KMS-11 (cell line): ENCODE measurements around the gene RRAD.

ENCODE experiments used
- H2AFZ ChIP-seq: fragments of 200-600 bp; sonication (generic); 2 replicates; pipeline ENCODE4 v1.6.1; 2016; ENCODE audit warnings: antibody characterized with exemption, mixed run types, low read depth
- H3K27ac ChIP-seq: fragments of 200-600 bp; sonication (generic); 2 replicates; pipeline ENCODE4 v1.6.1; 2016; ENCODE audit warnings: mild to moderate bottlenecking, mixed run types
- H3K27me3 ChIP-seq: fragments of 200-600 bp; sonication (generic); 2 replicates; pipeline ENCODE4 v1.6.1; 2017; ENCODE audit warnings: mild to moderate bottlenecking, low read depth, mixed run types, moderate library complexity; ENCODE audit not compliant: insufficient read depth
- H3K36me3 ChIP-seq: fragments of 200-600 bp; sonication (generic); 2 replicates; pipeline ENCODE4 v1.6.1; 2017; ENCODE audit warnings: mild to moderate bottlenecking, mixed run types; ENCODE audit not compliant: insufficient read depth
- H3K4me1 ChIP-seq: fragments of 200-600 bp; sonication (generic); 2 replicates; pipeline ENCODE4 v1.6.1; 2016; ENCODE audit warnings: mild to moderate bottlenecking, low read depth, mixed run types; ENCODE audit not compliant: poor library complexity, severe bottlenecking
- H3K4me2 ChIP-seq: fragments of 200-600 bp; sonication (generic); 2 replicates; pipeline ENCODE4 v1.7.0; 2016; ENCODE audit warnings: mild to moderate bottlenecking, mixed run types
- H3K4me3 ChIP-seq: fragments of 200-600 bp; sonication (generic); IDR thresholded peaks from 2 replicates; pipeline ENCODE4 v1.6.1; 2017; ENCODE audit warnings: low read depth, low read length, mixed read lengths; ENCODE audit not compliant: insufficient read depth
- H3K79me2 ChIP-seq: fragments of 200-600 bp; sonication (generic); 2 replicates; pipeline ENCODE4 v1.6.1; 2016; ENCODE audit warnings: low read depth, mixed run types; ENCODE audit not compliant: insufficient read depth
- H3K9ac ChIP-seq: fragments of 200-600 bp; sonication (generic); 2 replicates; pipeline ENCODE4 v1.6.1; 2016; ENCODE audit warnings: mild to moderate bottlenecking, mixed run types
- H4K20me1 ChIP-seq: fragments of 200-600 bp; sonication (generic); 2 replicates; pipeline ENCODE4 v1.6.1; 2016; ENCODE audit warnings: mild to moderate bottlenecking, mixed run types; ENCODE audit not compliant: insufficient read depth
- TF ChIP-seq, protein P1 (sequence below): fragments of 200-600 bp; sonication (generic); conservative IDR thresholded peaks from 2 replicates; pipeline ENCODE4 v1.6.1; 2017; ENCODE audit warnings: low read depth, mild to moderate bottlenecking, antibody characterized with exemption, low read length, moderate library complexity, mixed read lengths

Gene RRAD

GRCh38 chr16:66920299-66920590, 5.1 kb downstream of the RRAD start:
- peaks cover 12% of the 10 kb centered on the region; the same call in 1 of the 2 replicates for H3K27me3 ChIP-seq
- no peak overlapping the region for H2AFZ ChIP-seq
- no peak overlapping the region for H3K4me2 ChIP-seq
- H3K4me1 ChIP-seq, result no peaks in the 10 kb centered on the region
- H3K9ac ChIP-seq, result no peak overlapping the region
- H3K79me2 ChIP-seq, result no peaks in the 10 kb centered on the region
- no peaks in the 10 kb centered on the region for H4K20me1 ChIP-seq
- H3K36me3 ChIP-seq, result no peaks in the 10 kb centered on the region
- no peak overlapping the region for H3K4me3 ChIP-seq
- TF ChIP-seq, protein P1, sequence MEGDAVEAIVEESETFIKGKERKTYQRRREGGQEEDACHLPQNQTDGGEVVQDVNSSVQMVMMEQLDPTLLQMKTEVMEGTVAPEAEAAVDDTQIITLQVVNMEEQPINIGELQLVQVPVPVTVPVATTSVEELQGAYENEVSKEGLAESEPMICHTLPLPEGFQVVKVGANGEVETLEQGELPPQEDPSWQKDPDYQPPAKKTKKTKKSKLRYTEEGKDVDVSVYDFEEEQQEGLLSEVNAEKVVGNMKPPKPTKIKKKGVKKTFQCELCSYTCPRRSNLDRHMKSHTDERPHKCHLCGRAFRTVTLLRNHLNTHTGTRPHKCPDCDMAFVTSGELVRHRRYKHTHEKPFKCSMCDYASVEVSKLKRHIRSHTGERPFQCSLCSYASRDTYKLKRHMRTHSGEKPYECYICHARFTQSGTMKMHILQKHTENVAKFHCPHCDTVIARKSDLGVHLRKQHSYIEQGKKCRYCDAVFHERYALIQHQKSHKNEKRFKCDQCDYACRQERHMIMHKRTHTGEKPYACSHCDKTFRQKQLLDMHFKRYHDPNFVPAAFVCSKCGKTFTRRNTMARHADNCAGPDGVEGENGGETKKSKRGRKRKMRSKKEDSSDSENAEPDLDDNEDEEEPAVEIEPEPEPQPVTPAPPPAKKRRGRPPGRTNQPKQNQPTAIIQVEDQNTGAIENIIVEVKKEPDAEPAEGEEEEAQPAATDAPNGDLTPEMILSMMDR, result no peak
- no peak overlapping the region for H3K27ac ChIP-seq

DNA sequence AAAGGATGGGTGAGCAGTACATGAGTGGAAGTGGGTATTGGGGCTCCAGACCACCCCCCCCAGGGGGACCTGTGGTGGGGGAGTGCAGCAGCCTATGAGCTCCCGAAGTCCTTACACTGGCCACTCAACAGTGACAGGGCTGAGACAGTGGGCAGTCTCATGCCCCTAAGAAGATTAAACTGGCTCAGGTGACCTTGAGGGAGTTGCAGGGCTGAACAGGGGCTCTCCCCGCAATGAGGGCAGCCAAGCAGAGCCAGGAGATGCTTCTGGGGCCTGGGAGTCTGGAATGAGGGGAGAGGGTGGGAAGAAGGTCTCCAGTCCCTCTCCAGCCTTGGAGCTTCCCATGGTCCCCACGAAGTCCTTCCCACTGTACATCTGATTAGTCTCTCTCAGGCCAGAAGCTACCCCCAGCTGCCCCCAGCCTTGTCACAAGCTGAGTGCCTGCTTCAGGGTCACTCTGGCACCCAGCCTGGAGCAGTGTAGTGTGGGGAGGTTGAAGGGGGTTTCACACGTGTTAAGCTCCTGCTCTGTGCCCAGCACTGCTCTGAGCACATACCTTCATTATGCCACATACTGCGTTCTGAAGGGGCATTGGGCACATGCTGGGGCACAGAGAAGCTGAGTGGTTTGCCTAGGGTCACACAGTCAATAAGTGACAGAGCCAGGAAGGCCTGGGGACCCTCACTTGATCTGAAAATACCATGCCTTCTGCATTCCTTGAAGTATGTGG, 5.6 kb downstream of the RRAD start:
- no peak overlapping the region for H3K4me2 ChIP-seq
- no peaks in the 10 kb centered on the region for H3K4me1 ChIP-seq
- TF ChIP-seq, protein P1, result no peak
- H3K27me3 ChIP-seq, result peaks cover 10% of the 10 kb centered on the region; the same call in 1 of the 2 replicates
- H2AFZ ChIP-seq, result no peak overlapping the region
- H3K9ac ChIP-seq, result no peak overlapping the region
- H3K27ac ChIP-seq, result no peak overlapping the region
- H4K20me1 ChIP-seq, result no peaks in the 10 kb centered on the region
- no peaks in the 10 kb centered on the region for H3K79me2 ChIP-seq
- no peak overlapping the region for H3K4me3 ChIP-seq
- H3K36me3 ChIP-seq, result no peaks in the 10 kb centered on the region

- Histone ChIP-seq H4K20me1 (no peaks in the 10 kb centered on the region), H3K27ac (no peak within 1 kb of the TSS), H3K4me1 (no peaks in the 10 kb centered on the region), H3K79me2 (no peaks in the 10 kb centered on the region), H3K9ac (no peak within 1 kb of the TSS), H3K4me3 (no peak within 1 kb of the TSS), H3K36me3 (no peaks in the 10 kb centered on the region), H2AFZ (no peak within 1 kb of the TSS), H3K4me2 (no peak within 1 kb of the TSS), H3K27me3 (peaks cover 10% of the 10 kb centered on the region; the same call in 1 of the 2 replicates)
- TF ChIP-seq, protein P1, result no peak
Measured at GRCh38 chr16:66918803-66919568, 6.3 kb downstream of the RRAD start, which contains the start of gene CDH16. Gene CDH16, minus strand, starts transcription at chr16:66918885. Its CDS starts 820 bp downstream, at chr16:66918065.

DNA sequence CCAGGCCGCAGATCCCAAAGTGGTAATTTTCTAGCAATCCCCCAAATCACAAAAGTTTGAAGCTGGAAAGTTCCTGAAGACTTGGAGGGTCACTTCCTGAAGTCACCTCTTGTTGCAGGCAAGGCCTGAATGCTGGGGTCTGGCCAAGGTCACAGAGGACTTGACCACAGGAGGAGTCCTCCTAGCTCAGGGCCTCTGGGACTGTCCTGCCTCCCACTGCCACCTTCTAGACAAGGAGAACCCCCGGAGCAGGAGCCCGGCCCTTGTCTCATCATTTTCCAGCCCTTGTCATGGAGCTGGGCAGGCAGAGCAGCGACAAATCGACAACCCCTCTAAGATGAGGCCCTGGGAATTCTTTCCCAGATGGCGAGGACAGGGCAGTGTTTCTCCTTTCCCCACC, 7.0 kb downstream of the RRAD start:
- Histone ChIP-seq H2AFZ (no peak overlapping the region), H3K4me3 (no peak overlapping the region), H3K9ac (no peak overlapping the region), H3K27ac (no peak overlapping the region), H3K4me2 (no peak overlapping the region), H3K4me1 (no peaks in the 10 kb centered on the region), H3K27me3 (peaks cover 10% of the 10 kb centered on the region; the same call in 1 of the 2 replicates), H4K20me1 (no peaks in the 10 kb centered on the region), H3K79me2 (no peaks in the 10 kb centered on the region), H3K36me3 (no peaks in the 10 kb centered on the region)
- TF ChIP-seq, protein P1, result no peak
